Keratinocyte (primary cell): ENCODE data around the gene STOX2. TPM values are rescaled to one million over a fixed set of nuclear protein-coding genes. Genes with fewer than 3 reads are reported as not detected.

Source experiments
- DNase-seq: peaks from one replicate; pipeline ENCODE4 v3.0.0-alpha.2; 2011; ENCODE audit warnings: low read depth, missing footprints, low spot score
- FAIRE-seq: peaks from 2 replicates; lab custom pipeline; 2011; peaks lifted over from hg19 to GRCh38; lab: Jason Lieb, UNC
- H2AFZ ChIP-seq: 2 replicates; pipeline ENCODE4 v1.6.0; 2012; ENCODE audit warnings: low read length, control low read depth, inconsistent platforms; ENCODE audit not compliant: control insufficient read depth
- H3K27ac ChIP-seq: 2 replicates; pipeline ENCODE4 v1.5.1; 2011; ENCODE audit warnings: low read length; ENCODE audit not compliant: control insufficient read depth, insufficient read depth
- H3K27me3 ChIP-seq: 3 replicates; pipeline ENCODE4 v1.6.0; 2011; ENCODE audit warnings: low read length; ENCODE audit not compliant: control insufficient read depth, insufficient read depth; ENCODE audit errors: extremely low read depth
- H3K36me3 ChIP-seq, 2 experiments: 2 replicates in 1 of 2; 3 replicates in 1 of 2; pipeline ENCODE4 v1.5.1; 2011; ENCODE audit warnings: low read length in 2 of 2, mild to moderate bottlenecking in 1 of 2; ENCODE audit not compliant: control insufficient read depth in 2 of 2, insufficient read depth in 2 of 2; ENCODE audit errors: extremely low read depth in 1 of 2
- H3K4me1 ChIP-seq: 3 replicates; pipeline ENCODE4 v1.5.1; 2011; ENCODE audit warnings: low read length; ENCODE audit not compliant: control insufficient read depth, insufficient read depth; ENCODE audit errors: extremely low read depth
- H3K4me2 ChIP-seq: 3 replicates; pipeline ENCODE4 v1.6.0; 2011; ENCODE audit warnings: low read depth, low read length; ENCODE audit not compliant: control insufficient read depth, insufficient read depth; ENCODE audit errors: extremely low read depth
- H3K4me3 ChIP-seq, 3 experiments: fragments of 200-600 bp in 1 of 3; sonication (generic) in 1 of 3; 2 replicates in 2 of 3; 3 replicates in 1 of 3; pipeline ENCODE4 v1.5.1; 2011 to 2016; ENCODE audit warnings: low read length in 3 of 3, mild to moderate bottlenecking in 3 of 3, control low read depth in 2 of 3, inconsistent platforms in 1 of 3, low read depth in 1 of 3, mixed read lengths in 1 of 3, mixed run types in 1 of 3, moderate library complexity in 1 of 3; ENCODE audit not compliant: control insufficient read depth in 2 of 3, insufficient read depth in 2 of 3; ENCODE audit errors: extremely low read depth in 1 of 3
- H3K79me2 ChIP-seq: 2 replicates; pipeline ENCODE4 v1.6.0; 2012; ENCODE audit warnings: low read length; ENCODE audit not compliant: control insufficient read depth, insufficient read depth
- H3K9ac ChIP-seq: 3 replicates; pipeline ENCODE4 v1.6.0; 2011; ENCODE audit warnings: low read length; ENCODE audit not compliant: control insufficient read depth, insufficient read depth; ENCODE audit errors: extremely low read depth
- H3K9me1 ChIP-seq: 3 replicates; pipeline ENCODE4 v1.6.0; 2011; ENCODE audit warnings: low read length; ENCODE audit not compliant: control insufficient read depth, insufficient read depth; ENCODE audit errors: extremely low read depth
- H3K9me3 ChIP-seq: 2 replicates; pipeline ENCODE4 v1.5.1; 2012; ENCODE audit warnings: low read depth, low read length; ENCODE audit not compliant: control insufficient read depth
- H4K20me1 ChIP-seq: 3 replicates; pipeline ENCODE4 v1.6.0; 2011; ENCODE audit warnings: low read length; ENCODE audit not compliant: control insufficient read depth, insufficient read depth; ENCODE audit errors: extremely low read depth
- EZH2 ChIP-seq: IDR thresholded peaks from one replicate; pipeline ENCODE4 v1.6.1; 2012; ENCODE audit warnings: inconsistent platforms, mild to moderate bottlenecking, low read length, moderate library complexity
- dilution Hi-C: fragments of 300-500 bp; cut with MboI; formaldehyde crosslinking; loops from one replicate; pipeline ENCODE4 v1.7.0; 2020; ENCODE audit warnings: low sequenced_read_pairs; ENCODE audit not compliant: extremely low pct_ligation_motif_present
- polyA plus RNA-seq, 5 experiments: library from polyadenylated mRNA; depleted of rRNA in 3 of 5; stranded (reverse) in 3 of 5; stranded (forward) in 1 of 5; unstranded in 1 of 5; fragments of >200 nt; gene quantifications; 1 replicate in 1 of 5; 2 replicates in 3 of 5; 3 replicates in 1 of 5; pipeline versions ENCODE4 v1.2.1 to v1.2.3, GENCODE V29; 2011 to 2012; ENCODE audit warnings: missing spikeins in 2 of 5, low read depth in 1 of 5, low replicate concordance in 1 of 5
- TF ChIP-seq, protein P1 (sequence below), 3 experiments: IDR thresholded peaks in 1 of 3; conservative IDR thresholded peaks in 1 of 3; optimal IDR thresholded peaks in 1 of 3; 2 replicates in 2 of 3; 3 replicates in 1 of 3; pipeline versions ENCODE3 to v1.5.1; 2011; ENCODE audit warnings: low read length in 3 of 3, mild to moderate bottlenecking in 3 of 3, moderate library complexity in 2 of 3, control low read depth in 1 of 3, inconsistent platforms in 1 of 3; ENCODE audit not compliant: insufficient read depth in 2 of 3; ENCODE audit errors: extremely low read depth in 1 of 3

STOX2 gene
- polyA plus RNA-seq, 1 donor (not counting 4 experiments of a cell fraction or from before 2014, with no cell fraction given): 1.6 TPM

DNA sequence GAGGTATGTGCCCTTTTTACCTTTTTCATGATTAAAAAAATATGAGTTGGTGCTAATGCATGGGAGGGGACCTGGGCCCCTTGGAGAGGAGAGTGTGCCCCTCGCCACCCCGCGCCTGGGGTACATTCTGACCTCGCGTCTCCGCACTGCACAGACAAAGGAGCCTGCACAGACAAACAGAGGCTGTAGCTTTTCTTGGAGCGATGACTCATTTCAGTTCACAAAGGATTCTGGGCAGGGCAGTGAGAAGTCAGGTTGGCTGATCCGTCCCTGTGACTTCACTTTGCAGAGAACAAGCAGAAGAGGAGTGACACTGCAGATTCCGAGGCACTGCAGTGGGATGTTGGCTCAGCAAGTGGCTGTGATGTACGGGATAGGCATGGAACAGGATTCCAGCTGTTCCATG, 82.9 kb downstream of the STOX2 start:
- peak overlapping the region; percentile 24 to 66 (median 65) for H3K4me3 ChIP-seq
- peak overlapping the region; percentile 89 for H3K27ac ChIP-seq
- TF ChIP-seq, protein P1, sequence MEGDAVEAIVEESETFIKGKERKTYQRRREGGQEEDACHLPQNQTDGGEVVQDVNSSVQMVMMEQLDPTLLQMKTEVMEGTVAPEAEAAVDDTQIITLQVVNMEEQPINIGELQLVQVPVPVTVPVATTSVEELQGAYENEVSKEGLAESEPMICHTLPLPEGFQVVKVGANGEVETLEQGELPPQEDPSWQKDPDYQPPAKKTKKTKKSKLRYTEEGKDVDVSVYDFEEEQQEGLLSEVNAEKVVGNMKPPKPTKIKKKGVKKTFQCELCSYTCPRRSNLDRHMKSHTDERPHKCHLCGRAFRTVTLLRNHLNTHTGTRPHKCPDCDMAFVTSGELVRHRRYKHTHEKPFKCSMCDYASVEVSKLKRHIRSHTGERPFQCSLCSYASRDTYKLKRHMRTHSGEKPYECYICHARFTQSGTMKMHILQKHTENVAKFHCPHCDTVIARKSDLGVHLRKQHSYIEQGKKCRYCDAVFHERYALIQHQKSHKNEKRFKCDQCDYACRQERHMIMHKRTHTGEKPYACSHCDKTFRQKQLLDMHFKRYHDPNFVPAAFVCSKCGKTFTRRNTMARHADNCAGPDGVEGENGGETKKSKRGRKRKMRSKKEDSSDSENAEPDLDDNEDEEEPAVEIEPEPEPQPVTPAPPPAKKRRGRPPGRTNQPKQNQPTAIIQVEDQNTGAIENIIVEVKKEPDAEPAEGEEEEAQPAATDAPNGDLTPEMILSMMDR (optimal IDR thresholded peaks at IDR 0.05 in 1 of 3, IDR thresholded peaks at IDR 0.05 in 1 of 3, conservative IDR thresholded peaks at IDR 0.05 in 1 of 3; ENCODE audit: extremely low read depth in 1 of 3, insufficient read depth in 2 of 3, low read length in 3 of 3): no peak
- TF ChIP-seq EZH2: no peak
- peaks cover 16% of the 10 kb centered on the region for H3K4me1 ChIP-seq
- H3K36me3 ChIP-seq: no peaks in the 10 kb centered on the region
- FAIRE-seq: no peak
- H3K4me2 ChIP-seq: peak overlapping the region; percentile 91
- dilution Hi-C loops: no loop called here
- no peaks in the 10 kb centered on the region for H3K9me1 ChIP-seq
- DNase-seq: peak; percentile 65
- H3K9me3 ChIP-seq: no peaks in the 10 kb centered on the region
- H3K27me3 ChIP-seq: no peaks in the 10 kb centered on the region
- no peaks in the 10 kb centered on the region for H4K20me1 ChIP-seq
- H3K9ac ChIP-seq: peak overlapping the region; percentile 77
- H2AFZ ChIP-seq: peak overlapping the region; percentile 70
- H3K79me2 ChIP-seq: no peaks in the 10 kb centered on the region

DNA sequence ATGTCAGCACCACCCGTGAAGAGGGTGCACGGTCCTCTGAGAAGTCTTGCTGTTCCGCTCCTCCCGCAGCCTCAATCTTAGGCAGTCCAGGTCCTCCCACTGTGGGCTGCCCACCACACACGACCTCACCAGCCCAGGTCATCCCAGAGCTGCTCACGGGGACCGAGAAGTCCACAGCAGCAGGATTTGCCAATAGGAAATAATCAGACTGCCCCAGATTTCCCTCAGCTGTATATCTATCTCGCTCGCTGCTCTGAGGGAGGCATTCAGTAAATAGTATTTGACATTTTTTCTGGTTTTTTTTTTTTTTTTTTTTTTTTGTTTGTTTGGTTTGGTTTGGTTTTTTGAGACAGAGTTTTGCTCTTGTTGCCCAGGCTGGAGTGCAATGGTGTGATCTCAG, 83.8 kb downstream of the STOX2 start:
- Histone ChIP-seq H3K4me1 (peaks cover 16% of the 10 kb centered on the region), H3K27ac (peak overlapping the region; percentile 89), H3K4me2 (peak overlapping the region; percentile 91), H3K4me3 (no peak overlapping the region), H3K9me3 (no peaks in the 10 kb centered on the region), H3K79me2 (no peaks in the 10 kb centered on the region), H2AFZ (peak overlapping the region; percentile 70), H3K9me1 (no peaks in the 10 kb centered on the region), H3K9ac (no peak overlapping the region), H4K20me1 (no peaks in the 10 kb centered on the region), H3K27me3 (no peaks in the 10 kb centered on the region), H3K36me3 (no peaks in the 10 kb centered on the region)
- DNase-seq: no peak
- FAIRE-seq: no peak
- TF ChIP-seq, protein P1 (optimal IDR thresholded peaks at IDR 0.05 in 1 of 3, IDR thresholded peaks at IDR 0.05 in 1 of 3, conservative IDR thresholded peaks at IDR 0.05 in 1 of 3; ENCODE audit: extremely low read depth in 1 of 3, insufficient read depth in 2 of 3, low read length in 3 of 3): no peak
- no peak for TF ChIP-seq EZH2
- dilution Hi-C loops: no loop called here
